ACC112 (cell line): Measurements from ENCODE around the gene SHISAL2A.

Source experiments
- H2AFZ ChIP-seq: fragments of 200-600 bp; sonication (generic); one replicate; pipeline ENCODE4 v1.6.0; 2017; ENCODE audit warnings: antibody characterized with exemption, low read length; ENCODE audit not compliant: unreplicated experiment
- H3K27ac ChIP-seq: fragments of 200-600 bp; sonication (generic); 2 replicates; pipeline ENCODE4 v1.5.1; 2014; ENCODE audit warnings: low read depth, mild to moderate bottlenecking, antibody characterized with exemption, low read length, moderate library complexity
- H3K27me3 ChIP-seq: fragments of 200-600 bp; sonication (generic); 2 replicates; pipeline ENCODE4 v1.6.1; 2014; ENCODE audit warnings: mild to moderate bottlenecking, antibody characterized with exemption, low read length, moderate library complexity, mixed read lengths; ENCODE audit not compliant: insufficient read depth
- H3K36me3 ChIP-seq: fragments of 200-600 bp; sonication (generic); 2 replicates; pipeline ENCODE4 v1.6.1; 2016; ENCODE audit warnings: mild to moderate bottlenecking, antibody characterized with exemption, low read length, moderate library complexity, mixed read lengths; ENCODE audit not compliant: insufficient read depth
- H3K4me1 ChIP-seq: fragments of 200-600 bp; sonication (generic); one replicate; pipeline ENCODE4 v1.6.1; 2016; ENCODE audit warnings: low read length, mixed read lengths; ENCODE audit not compliant: insufficient read depth, unreplicated experiment, control insufficient read depth
- H3K4me3 ChIP-seq: fragments of 200-600 bp; sonication (generic); 2 replicates; pipeline ENCODE4 v1.5.1; 2014; ENCODE audit warnings: mild to moderate bottlenecking, low read depth, low read length
- H3K79me2 ChIP-seq: fragments of 200-600 bp; sonication (generic); one replicate; pipeline ENCODE4 v1.6.0; 2016; ENCODE audit warnings: low read length; ENCODE audit not compliant: control insufficient read depth, unreplicated experiment, insufficient read depth

The SHISAL2A gene

DNA sequence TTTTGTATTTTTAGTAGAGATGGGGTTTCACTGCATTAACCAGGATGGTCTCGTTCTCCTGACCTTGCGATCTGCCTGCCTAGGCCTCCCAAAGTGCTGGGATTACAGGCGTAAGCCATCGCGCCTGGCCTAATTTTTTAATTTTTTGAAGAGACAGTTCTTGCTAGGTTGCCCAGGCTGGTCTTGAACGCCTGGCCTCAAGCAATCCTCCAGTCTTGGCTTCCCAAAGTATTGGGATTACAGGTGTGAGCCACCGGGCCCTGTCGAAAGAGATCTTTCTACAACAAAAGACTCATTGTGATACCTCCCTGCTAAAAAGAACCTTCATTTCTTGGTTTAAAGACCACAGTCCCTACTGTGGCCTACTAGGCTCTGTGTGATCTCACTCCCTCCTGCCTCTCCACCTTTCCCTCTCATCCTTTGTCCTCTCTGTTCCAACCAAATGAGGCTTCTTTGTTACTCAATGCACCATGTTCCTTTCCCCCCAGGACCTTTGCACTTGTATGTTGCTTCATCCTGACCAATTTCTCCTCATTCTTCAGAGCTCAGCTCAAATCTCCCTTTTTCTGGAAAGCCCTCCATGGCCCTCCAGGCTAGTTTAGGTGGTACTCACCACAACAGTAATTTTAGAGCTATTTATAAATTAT lies 32.3 kb upstream of the SHISAL2A start:
- Histone ChIP-seq H3K27ac (no peak overlapping the region), H3K79me2 (peaks cover 20% of the 10 kb centered on the region), H3K27me3 (no peaks in the 10 kb centered on the region), H3K4me3 (no peak overlapping the region), H3K4me1 (peaks cover 18% of the 10 kb centered on the region), H3K36me3 (no peaks in the 10 kb centered on the region), H2AFZ (no peak overlapping the region)

DNA sequence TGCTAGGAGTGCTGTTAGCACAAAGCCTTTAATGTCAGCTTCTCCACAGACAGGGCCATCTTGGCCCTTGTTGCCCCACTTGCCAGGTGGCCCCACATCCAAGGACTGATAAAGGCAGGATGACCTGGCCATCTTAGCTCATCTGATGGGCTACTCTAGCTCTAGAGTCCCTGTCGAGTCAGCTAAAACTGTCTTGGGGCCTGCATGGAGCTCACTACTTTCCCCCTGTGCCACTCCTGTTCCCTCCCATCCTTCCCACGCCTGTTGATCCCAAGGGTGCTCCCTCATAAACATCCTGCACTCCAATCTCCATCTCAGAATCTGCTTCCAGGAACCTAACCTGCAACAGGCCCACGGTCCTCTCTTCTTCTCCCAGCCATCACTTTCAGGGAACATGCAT lies 31.4 kb upstream of the SHISAL2A start:
- no peaks in the 10 kb centered on the region for H3K36me3 ChIP-seq
- peak overlapping the region; percentile 94 for H2AFZ ChIP-seq
- no peak overlapping the region for H3K27ac ChIP-seq
- H3K27me3 ChIP-seq: no peaks in the 10 kb centered on the region
- H3K79me2 ChIP-seq: peaks cover 20% of the 10 kb centered on the region
- peaks cover 18% of the 10 kb centered on the region for H3K4me1 ChIP-seq
- H3K4me3 ChIP-seq: peak overlapping the region; percentile 88

DNA sequence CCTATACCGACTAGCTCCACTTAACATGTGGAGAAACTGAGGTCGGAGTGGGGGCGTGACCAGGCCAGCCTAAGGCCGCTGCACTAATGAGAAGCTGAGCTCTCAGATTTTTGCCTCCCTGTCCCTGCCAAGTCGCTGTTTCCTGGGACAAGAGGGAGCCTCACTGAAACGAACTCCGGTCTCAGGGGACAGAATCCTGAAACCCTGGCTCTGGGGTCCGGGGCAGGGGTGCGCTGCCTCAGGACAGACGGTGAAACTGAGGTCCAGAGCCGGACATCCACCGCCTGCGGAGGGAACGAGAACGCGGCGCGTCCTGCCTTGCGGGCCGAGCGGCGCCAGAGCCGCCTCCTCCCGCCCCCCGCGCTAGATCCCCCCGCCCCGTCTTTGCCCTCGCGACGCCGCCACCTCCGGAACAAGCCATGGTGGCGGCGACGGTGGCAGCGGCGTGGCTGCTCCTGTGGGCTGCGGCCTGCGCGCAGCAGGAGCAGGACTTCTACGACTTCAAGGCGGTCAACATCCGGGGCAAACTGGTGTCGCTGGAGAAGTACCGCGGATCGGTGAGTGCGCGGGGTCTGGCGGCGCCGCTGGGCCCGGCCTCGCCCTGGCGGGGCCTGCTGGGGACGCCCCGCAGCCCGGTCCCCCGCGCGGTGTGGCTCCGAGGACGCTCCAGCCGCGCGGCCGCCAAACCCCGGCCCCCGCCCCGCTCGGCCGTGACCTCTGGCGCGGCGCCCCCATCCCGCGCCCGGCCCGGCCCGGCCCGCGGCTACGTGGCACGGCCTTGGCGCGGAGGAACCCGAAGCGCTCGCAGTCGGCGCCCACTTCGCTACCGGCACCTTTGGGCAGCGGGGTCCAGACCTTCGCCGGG lies 30.7 kb upstream of the SHISAL2A start, which contains the start of gene GPX7:
TSS of gene GPX7 (plus strand) at position 381 of the 865 bp plus-strand sequence. CDS start at position 420, 39 bp downstream.
- peak within 1 kb of the TSS; percentile 94 for H2AFZ ChIP-seq
- H3K36me3 ChIP-seq: no peaks in the 10 kb centered on the region
- H3K27ac ChIP-seq: peak within 1 kb of the TSS; percentile 40
- peaks cover 18% of the 10 kb centered on the region for H3K4me1 ChIP-seq
- peaks cover 20% of the 10 kb centered on the region for H3K79me2 ChIP-seq
- H3K27me3 ChIP-seq: no peaks in the 10 kb centered on the region
- H3K4me3 ChIP-seq: peak within 1 kb of the TSS; percentile 88

DNA sequence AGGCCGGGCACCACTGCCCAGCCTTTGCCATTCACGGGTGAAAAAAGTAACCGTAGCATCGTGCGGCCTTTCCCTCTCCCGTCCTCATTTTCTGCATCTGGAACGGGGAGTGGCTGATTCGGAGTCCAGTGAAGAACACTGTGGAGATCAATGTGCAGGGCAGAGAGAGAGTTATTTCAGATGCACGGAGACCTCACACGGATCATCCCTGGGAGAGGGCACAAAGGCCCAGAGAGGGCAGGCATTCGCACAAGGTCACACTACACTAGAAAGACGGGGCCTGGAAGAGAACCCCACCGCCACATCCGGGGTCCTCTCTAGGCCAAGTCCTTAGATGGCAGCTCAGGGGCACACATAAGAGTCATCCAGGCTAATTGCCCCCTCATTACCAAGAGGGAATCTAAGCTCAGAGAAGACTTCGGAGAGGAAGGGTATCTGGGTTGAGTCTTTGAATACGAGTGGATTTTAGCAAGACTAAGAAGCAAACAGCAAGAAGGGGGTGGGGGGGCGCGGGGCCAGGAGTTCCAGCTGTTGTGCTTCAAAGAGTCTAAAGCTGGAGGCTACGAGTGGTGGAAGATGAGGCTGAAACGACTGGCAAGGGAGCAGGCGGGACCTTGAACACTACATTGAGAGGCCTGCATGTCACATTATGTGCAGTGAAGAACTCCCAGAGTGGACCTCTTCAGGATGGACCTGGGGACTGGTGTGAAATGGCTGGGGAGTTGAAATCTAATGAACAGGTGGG lies 29.9 kb upstream of the SHISAL2A start:
- no peaks in the 10 kb centered on the region for H3K27me3 ChIP-seq
- H3K4me3 ChIP-seq: peak overlapping the region; percentile 88
- peaks cover 18% of the 10 kb centered on the region for H3K4me1 ChIP-seq
- H3K79me2 ChIP-seq: peaks cover 20% of the 10 kb centered on the region
- H2AFZ ChIP-seq: peak overlapping the region; percentile 94
- H3K27ac ChIP-seq: peak overlapping the region; percentile 40; the same call in 1 of the 2 replicates
- H3K36me3 ChIP-seq: peaks cover 7% of the 10 kb centered on the region; the same call in 1 of the 2 replicates

DNA sequence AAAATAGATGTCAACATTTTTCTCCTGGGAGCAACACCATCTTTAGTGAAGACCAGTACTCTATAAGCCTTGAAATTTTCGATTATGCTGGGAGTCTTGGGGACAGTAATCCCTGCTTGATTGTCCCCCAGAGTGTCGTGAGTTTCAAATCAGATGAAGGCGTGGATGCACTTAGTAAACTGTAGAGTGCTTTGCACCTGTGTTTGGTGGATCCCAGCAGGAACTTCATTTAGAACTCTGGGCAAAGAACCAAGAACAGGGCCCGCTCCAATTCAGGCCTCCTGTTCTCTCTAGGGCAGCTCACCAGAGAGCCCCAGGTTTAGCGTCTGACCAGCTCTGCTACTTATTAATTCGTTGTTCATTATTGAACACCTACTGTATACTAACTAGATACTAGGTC lies 29.3 kb upstream of the SHISAL2A start:
- H2AFZ ChIP-seq: no peak overlapping the region

DNA sequence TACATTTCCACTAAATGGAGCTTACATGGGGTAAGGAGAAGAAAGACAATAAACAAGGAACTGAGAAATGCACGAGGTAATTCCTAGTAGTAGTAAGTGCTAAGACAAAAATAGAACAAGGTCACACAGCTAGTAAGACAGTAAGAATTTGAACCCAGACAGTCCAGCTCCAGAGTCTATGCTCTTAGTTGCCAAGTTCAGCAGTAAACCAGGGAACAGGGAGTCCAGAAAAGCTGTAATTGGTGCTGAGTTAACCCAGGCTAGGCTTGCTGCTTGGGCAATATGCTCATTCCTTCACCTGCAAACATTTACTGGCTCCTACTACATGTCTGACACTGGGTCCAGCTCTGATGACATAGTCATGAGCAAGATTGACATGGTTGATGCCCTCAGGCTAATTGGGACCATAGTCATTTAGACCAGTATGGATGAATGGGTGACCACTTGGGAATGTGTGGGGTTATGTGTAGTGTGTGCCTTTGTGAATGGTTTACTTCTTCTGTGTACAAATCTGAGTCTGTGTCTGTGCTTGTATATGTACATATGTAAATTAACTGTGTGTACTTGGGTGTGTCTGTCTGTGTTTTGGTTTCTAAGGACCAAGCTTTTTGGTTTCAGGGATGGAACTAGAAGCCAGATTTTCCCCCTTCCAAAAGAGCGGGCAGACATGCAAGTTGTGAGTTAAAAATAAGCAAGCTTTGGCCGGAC lies 28.8 kb upstream of the SHISAL2A start:
- H3K4me3 ChIP-seq: no peak overlapping the region
- H3K79me2 ChIP-seq: peaks cover 20% of the 10 kb centered on the region
- no peak overlapping the region for H2AFZ ChIP-seq

More for the DNA sequence above, 29.3 kb upstream of the SHISAL2A start:
- Histone ChIP-seq H3K4me1 (peaks cover 18% of the 10 kb centered on the region), H3K36me3 (peaks cover 9% of the 10 kb centered on the region; the same call in 1 of the 2 replicates), H3K4me3 (peak overlapping the region; percentile 88), H3K27me3 (no peaks in the 10 kb centered on the region), H3K27ac (no peak overlapping the region), H3K79me2 (peaks cover 20% of the 10 kb centered on the region)

DNA sequence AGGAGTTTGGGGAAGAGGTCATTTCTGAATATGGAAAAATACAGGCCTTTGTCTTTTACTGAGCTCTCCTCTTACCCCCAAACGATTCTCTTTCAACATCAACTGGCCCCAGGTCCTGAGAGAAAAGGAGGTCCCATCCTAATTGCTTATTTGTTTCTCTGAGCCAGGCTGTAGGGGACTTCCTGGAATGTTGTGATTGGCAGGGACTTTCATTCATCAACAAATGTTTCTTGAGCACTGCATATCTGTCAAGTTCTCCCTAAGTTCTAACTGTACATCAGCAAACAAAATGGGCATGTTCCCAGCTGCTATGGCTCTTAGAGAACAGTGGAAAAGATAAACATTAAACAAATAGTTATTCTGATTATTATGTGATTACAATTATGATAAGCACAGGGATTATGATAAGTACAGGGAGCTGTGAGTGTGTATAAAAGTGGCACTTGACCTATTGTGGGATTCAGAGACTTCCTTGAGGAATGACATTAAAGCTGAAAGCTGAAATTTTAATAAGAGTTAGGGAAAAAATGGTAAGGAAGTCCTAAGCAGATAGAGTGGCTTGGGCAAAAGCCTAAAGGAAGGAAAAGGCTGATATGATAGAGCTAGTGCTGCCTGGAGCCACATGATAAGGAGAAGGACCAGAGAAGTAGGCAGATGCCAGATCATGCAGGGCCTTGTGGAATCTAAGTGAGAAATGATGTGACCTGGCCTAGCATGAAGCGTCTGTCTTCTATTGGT lies 19.2 kb upstream of the SHISAL2A start:
- H3K4me3 ChIP-seq: no peak overlapping the region
- no peaks in the 10 kb centered on the region for H3K4me1 ChIP-seq
- H3K79me2 ChIP-seq: no peaks in the 10 kb centered on the region
- H3K36me3 ChIP-seq: 0 out of 2 replicates have a peak, but pooled peaks cover 2% of the 10 kb centered on the region
- H3K27ac ChIP-seq: no peak overlapping the region
- no peak overlapping the region for H2AFZ ChIP-seq
- no peaks in the 10 kb centered on the region for H3K27me3 ChIP-seq

More for the DNA sequence above, 28.8 kb upstream of the SHISAL2A start:
- Histone ChIP-seq H3K27me3 (no peaks in the 10 kb centered on the region), H3K36me3 (peaks cover 13% of the 10 kb centered on the region; the same call in 1 of the 2 replicates), H3K27ac (no peak overlapping the region), H3K4me1 (peaks cover 18% of the 10 kb centered on the region)

DNA sequence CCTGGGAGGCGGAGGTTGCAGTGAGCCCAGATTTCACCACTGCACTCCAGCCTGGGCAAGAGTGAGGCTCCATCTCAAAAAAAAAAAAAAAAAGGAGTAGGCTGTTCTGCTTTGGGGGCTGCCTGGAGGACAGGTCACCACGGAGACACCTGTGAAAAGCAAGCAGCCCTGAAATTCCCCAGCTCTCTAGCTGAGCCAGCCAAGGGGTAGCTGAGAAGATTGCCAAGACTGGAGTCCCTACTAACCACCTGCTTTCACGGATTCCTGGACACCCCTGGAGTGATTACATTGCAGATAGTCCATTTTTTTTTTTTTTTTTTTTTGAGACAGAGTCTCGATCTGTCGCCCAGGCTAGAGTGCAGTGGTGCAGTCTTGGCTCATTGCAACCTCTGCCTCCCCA lies 18.3 kb upstream of the SHISAL2A start:
- H3K4me3 ChIP-seq: no peak overlapping the region
- H3K27me3 ChIP-seq: no peaks in the 10 kb centered on the region
- H3K27ac ChIP-seq: no peak overlapping the region
- no peaks in the 10 kb centered on the region for H3K36me3 ChIP-seq
- no peaks in the 10 kb centered on the region for H3K4me1 ChIP-seq
- no peaks in the 10 kb centered on the region for H3K79me2 ChIP-seq
- H2AFZ ChIP-seq: no peak overlapping the region

DNA sequence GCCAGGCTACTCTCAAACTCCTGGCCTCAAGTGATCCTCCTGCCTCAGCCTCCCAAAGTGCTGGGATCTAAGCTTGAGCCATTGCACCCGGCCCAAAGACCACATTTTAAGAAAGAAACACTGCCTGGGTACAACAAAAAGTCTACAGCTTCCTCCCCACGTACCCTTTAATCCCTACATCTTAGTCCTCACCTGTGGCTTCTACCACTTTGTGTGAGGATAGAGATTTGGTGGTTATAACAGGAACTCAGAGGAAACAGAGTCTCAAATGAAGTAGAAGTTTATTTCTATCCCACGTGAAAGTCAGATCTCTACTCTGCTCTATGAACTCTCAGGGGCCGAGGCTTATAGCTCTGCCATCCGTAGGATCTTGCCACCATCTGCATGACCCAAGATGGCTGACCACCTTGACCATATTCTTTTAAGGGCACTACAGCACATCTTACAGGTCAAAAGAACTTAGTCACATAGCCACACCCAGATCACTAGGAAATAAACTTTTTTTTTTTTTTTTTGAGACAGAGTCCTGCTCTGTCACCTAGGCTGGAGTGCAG lies 17.4 kb upstream of the SHISAL2A start:
- no peak overlapping the region for H3K27ac ChIP-seq
- H3K4me3 ChIP-seq: no peak overlapping the region
- H3K27me3 ChIP-seq: no peaks in the 10 kb centered on the region
- no peaks in the 10 kb centered on the region for H3K79me2 ChIP-seq
- no peaks in the 10 kb centered on the region for H3K4me1 ChIP-seq
- no peaks in the 10 kb centered on the region for H3K36me3 ChIP-seq
- H2AFZ ChIP-seq: no peak overlapping the region
